Measurements from ENCODE around the gene SLIT1.

- TF ChIP-seq POLR2A (IDR thresholded peaks at IDR 0.05): no peak
- TF ChIP-seq CTCF (IDR thresholded peaks at IDR 0.05): no peak
Observed at GRCh38 chr10:97116462-97117162, 69.1 kb downstream of the SLIT1 start.

Data from uterus (tissue), 2 donors.